Measurements from ENCODE around the gene PLA2G1B. TPM values are rescaled to one million over a fixed set of nuclear protein-coding genes. Genes with fewer than 3 reads are reported as not detected.
"Not testable (repeated sequence)": the region's sequence is repeated elsewhere in the genome, so short reads cannot be mapped to it uniquely, and the experiment has no call there.

PLA2G1B gene
- total and polyA plus RNA-seq, 8 donors, result 1.1 to 76.9 (median 1.8) TPM

GRCh38 chr12:120339256-120339655, 11.7 kb upstream of the PLA2G1B start:
- intact Hi-C loops (cut with DNase I), result no loop called here

GRCh38 chr12:120337730-120338129, 10.2 kb upstream of the PLA2G1B start:
- no peak overlapping the region for H3K27ac ChIP-seq
- no peaks in the 10 kb centered on the region for H3K4me1 ChIP-seq
- peaks cover 0 to 22% of the 10 kb centered on the region in 2 donors for H3K9me3 ChIP-seq
- H3K4me3 ChIP-seq, result no peak overlapping the region
- intact Hi-C loops (cut with DNase I), result no loop called here
- H3K36me3 ChIP-seq, result no peaks in the 10 kb centered on the region
- ATAC-seq, result no peak
- no peaks in the 10 kb centered on the region for H3K27me3 ChIP-seq
- no peak for TF ChIP-seq CTCF (IDR thresholded peaks at IDR 0.05)
- DNase-seq, result no peak

More at GRCh38 chr12:120339256-120339655, 11.7 kb upstream of the PLA2G1B start:
- H3K9me3 ChIP-seq, result peaks cover 0 to 22% of the 10 kb centered on the region in 2 donors
- no peaks in the 10 kb centered on the region for H3K27me3 ChIP-seq
- H3K4me1 ChIP-seq, result no peaks in the 10 kb centered on the region
- ATAC-seq, result peak; percentile 86
- no peak overlapping the region for H3K27ac ChIP-seq
- TF ChIP-seq CTCF (IDR thresholded peaks at IDR 0.05), result no peak
- no peak overlapping the region for H3K4me3 ChIP-seq
- no peak for DNase-seq
- H3K36me3 ChIP-seq, result no peaks in the 10 kb centered on the region

DNA sequence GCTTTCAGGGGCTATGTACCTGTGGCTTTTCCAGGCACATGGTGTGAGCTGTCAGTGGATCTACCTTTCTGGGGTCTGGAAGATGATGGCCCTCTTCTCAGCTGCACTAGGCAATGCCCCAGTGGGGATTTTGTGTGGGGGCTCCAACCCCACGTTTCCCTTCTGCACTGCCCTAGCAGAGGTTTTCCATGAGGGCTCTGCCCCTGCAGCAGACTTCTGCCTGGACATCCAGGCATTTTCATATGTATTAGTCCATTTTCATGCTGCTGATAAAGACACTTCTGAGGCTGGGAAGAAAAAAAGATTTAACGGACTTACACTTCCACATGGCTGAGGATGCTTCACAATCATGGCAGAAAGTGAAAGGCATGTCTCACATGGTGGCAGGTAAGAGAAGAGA, 8.8 kb upstream of the PLA2G1B start:
- intact Hi-C loops (cut with DNase I), result not testable (repeated sequence)

DNA sequence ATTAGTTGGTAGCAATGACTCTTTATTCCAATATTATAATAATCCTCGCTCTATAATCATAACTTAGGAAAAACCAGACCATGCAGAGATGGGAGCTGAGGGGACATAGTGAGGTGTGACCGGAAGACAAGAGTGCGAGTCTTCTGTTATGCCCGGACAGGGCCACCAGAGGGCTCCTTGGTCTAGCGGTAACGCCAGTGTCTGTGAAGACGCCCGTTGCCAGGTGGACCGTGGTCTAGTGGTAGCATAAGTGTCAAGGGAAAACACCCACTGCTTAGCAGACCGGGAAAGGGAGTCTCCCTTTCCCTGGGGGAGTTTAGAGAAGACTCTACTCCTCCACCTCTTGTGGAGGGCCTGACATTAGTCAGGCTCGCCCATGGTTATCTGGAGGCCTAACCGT, 7.9 kb upstream of the PLA2G1B start:
- H3K27ac ChIP-seq; H3K27me3 ChIP-seq; H3K36me3 ChIP-seq; intact Hi-C loops (cut with DNase I); H3K4me1 ChIP-seq; H3K4me3 ChIP-seq: not testable (repeated sequence)
- ATAC-seq (peak; percentile 32), DNase-seq (peak in 3 of 4 donors; percentile 29 to 84 (median 68))
- TF ChIP-seq CTCF (IDR thresholded peaks at IDR 0.05), result peak; percentile 59 to 63
- H3K9me3 ChIP-seq, result peaks cover 0 to 22% of the 10 kb centered on the region in 2 donors

More for the DNA sequence above, 8.8 kb upstream of the PLA2G1B start:
- not testable (repeated sequence) for H3K4me3 ChIP-seq, H3K27me3 ChIP-seq, H3K27ac ChIP-seq, DNase-seq, H3K36me3 ChIP-seq, ATAC-seq, H3K4me1 ChIP-seq
- peaks cover 0 to 22% of the 10 kb centered on the region in 2 donors for H3K9me3 ChIP-seq

GRCh38 chr12:120332523-120332922, 4.9 kb upstream of the PLA2G1B start:
- TF ChIP-seq CTCF (IDR thresholded peaks at IDR 0.05), result no peak
- H3K4me3 ChIP-seq, result no peak overlapping the region
- DNase-seq (no peak), ATAC-seq (no peak)
- no peaks in the 10 kb centered on the region for H3K4me1 ChIP-seq
- H3K36me3 ChIP-seq, result no peaks in the 10 kb centered on the region
- peaks cover 0 to 15% of the 10 kb centered on the region in 2 donors for H3K9me3 ChIP-seq
- intact Hi-C loops (cut with DNase I), result no loop called here
- H3K27me3 ChIP-seq, result no peaks in the 10 kb centered on the region
- H3K27ac ChIP-seq, result no peak overlapping the region

DNA sequence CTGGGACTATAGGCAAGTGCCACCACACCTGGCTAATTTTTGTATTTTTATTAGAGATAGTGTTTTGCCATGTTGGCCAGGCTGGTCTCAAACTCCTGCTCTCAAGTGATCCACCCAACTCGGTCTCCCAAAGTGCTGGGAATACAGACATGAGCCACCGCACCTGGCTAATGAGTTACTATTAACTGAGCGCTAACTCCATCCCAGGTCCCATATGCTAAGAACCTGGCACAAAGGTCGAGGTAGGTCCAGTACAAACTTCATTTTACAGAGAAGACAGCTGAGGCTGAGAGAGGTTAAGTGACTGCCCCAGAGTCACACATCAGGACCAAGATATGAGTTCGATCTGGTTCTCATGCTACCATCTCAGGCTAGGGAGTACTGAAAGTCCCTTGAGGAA, 4.5 kb upstream of the PLA2G1B start:
- H3K27me3 ChIP-seq, result no peaks in the 10 kb centered on the region
- no peak overlapping the region for H3K4me3 ChIP-seq
- intact Hi-C loops (cut with DNase I), result no loop called here
- H3K36me3 ChIP-seq, result no peaks in the 10 kb centered on the region
- TF ChIP-seq CTCF (IDR thresholded peaks at IDR 0.05), result no peak
- ATAC-seq (no peak), DNase-seq (no peak)
- H3K4me1 ChIP-seq, result no peaks in the 10 kb centered on the region
- no peak overlapping the region for H3K27ac ChIP-seq
- peaks cover 0 to 10% of the 10 kb centered on the region in 2 donors for H3K9me3 ChIP-seq

Measured in left lung (tissue), 10 donors.